Hepatocyte (in vitro differentiated cells): ENCODE results near the gene MAGI2. TPM values are rescaled to one million over a fixed set of nuclear protein-coding genes. Genes with fewer than 3 reads are reported as not detected.

Experiments used
- DNase-seq: peaks from one replicate; pipeline ENCODE4 v3.0.0-alpha.2; 2016; ENCODE audit warnings: low spot score
- H2AFZ ChIP-seq: fragments of 200-600 bp; sonication (generic); 2 replicates; pipeline ENCODE4 v1.6.0; 2016; ENCODE audit warnings: antibody characterized with exemption, mild to moderate bottlenecking
- H3K27ac ChIP-seq: fragments of 200-600 bp; sonication (generic); 2 replicates; pipeline ENCODE4 v1.5.1; 2016; ENCODE audit warnings: mild to moderate bottlenecking
- H3K27me3 ChIP-seq: fragments of 200-600 bp; sonication (generic); 2 replicates; pipeline ENCODE4 v1.6.1; 2016
- H3K36me3 ChIP-seq: fragments of 200-600 bp; sonication (generic); replicated peaks from 2 replicates; pipeline ENCODE4 v1.5.1; 2016; ENCODE audit warnings: low read depth; ENCODE audit not compliant: insufficient read depth
- H3K4me1 ChIP-seq: fragments of 200-600 bp; sonication (generic); 2 replicates; pipeline ENCODE4 v1.5.1; 2016; ENCODE audit warnings: mild to moderate bottlenecking, moderate library complexity; ENCODE audit not compliant: insufficient read depth
- H3K4me2 ChIP-seq: fragments of 200-600 bp; sonication (generic); 2 replicates; pipeline ENCODE4 v1.6.0; 2016
- H3K4me3 ChIP-seq: fragments of 200-600 bp; sonication (generic); 2 replicates; pipeline ENCODE4 v1.5.1; 2016; ENCODE audit warnings: mild to moderate bottlenecking
- H3K79me2 ChIP-seq: fragments of 200-600 bp; sonication (generic); 2 replicates; pipeline ENCODE4 v1.6.0; 2017; ENCODE audit warnings: mild to moderate bottlenecking
- H3K9me2 ChIP-seq: fragments of 200-600 bp; sonication (generic); replicated peaks from 2 replicates; pipeline ENCODE4 v1.6.0; 2017; ENCODE audit warnings: mild to moderate bottlenecking; ENCODE audit not compliant: insufficient read depth
- H3K9me3 ChIP-seq: fragments of 200-600 bp; sonication (generic); 2 replicates; pipeline ENCODE4 v1.5.1; 2016; ENCODE audit warnings: low read depth, mild to moderate bottlenecking
- H4K20me1 ChIP-seq: fragments of 200-600 bp; sonication (generic); 2 replicates; pipeline ENCODE4 v1.6.0; 2016; ENCODE audit warnings: mild to moderate bottlenecking; ENCODE audit not compliant: insufficient read depth, poor library complexity, severe bottlenecking
- CTCF ChIP-seq: fragments of 200-600 bp; sonication (generic); IDR thresholded peaks from 2 replicates; pipeline ENCODE4 v1.5.1; 2016; ENCODE audit warnings: antibody characterized with exemption, mild to moderate bottlenecking; ENCODE audit not compliant: poor library complexity
- EZH2 ChIP-seq: fragments of 200-600 bp; sonication (generic); IDR thresholded peaks from 2 replicates; pipeline ENCODE4 v1.6.1; 2016; ENCODE audit warnings: antibody characterized with exemption, mild to moderate bottlenecking, borderline replicate concordance
- EZH2phosphoT487 ChIP-seq: fragments of 200-600 bp; sonication (generic); IDR thresholded peaks from one replicate; pipeline ENCODE4 v1.6.1; 2018; ENCODE audit warnings: antibody characterized with exemption, mild to moderate bottlenecking, low read depth, moderate library complexity; ENCODE audit not compliant: unreplicated experiment, severe bottlenecking
- WGBS: methylation state at CpG from one replicate; pipeline ENCODE4 v1.1.6; 2016; ENCODE audit warnings: low lambda C conversion rate; ENCODE audit errors: missing lambda C conversion rate; 5-methylcytosine and 5-hydroxymethylcytosine counted together
- polyA plus RNA-seq: library from polyadenylated mRNA; unstranded; fragments of >200 nt; fragmentation: Nextera tagmentation; extraction: Ambion mirVana; gene quantifications from 2 replicates; pipeline ENCODE4 v1.2.1, GENCODE V29; 2016
- total RNA-seq: library from RNA; depleted of rRNA; stranded (reverse); fragments of >200 nt; gene quantifications from 2 replicates; pipeline ENCODE4 v1.2.3, GENCODE V29; 2014

MAGI2 gene
- total and polyA plus RNA-seq, 2 experiments from 2014 or later = 3.1 to 6.7 TPM

- H3K4me2 ChIP-seq = no peak overlapping the region
- no peaks in the 10 kb centered on the region for H3K79me2 ChIP-seq
- no peaks in the 10 kb centered on the region for H3K9me2 ChIP-seq
- H4K20me1 ChIP-seq = no peaks in the 10 kb centered on the region
- WGBS = 93% methylated on average over 1 of the region's 1 CpG
- H3K27me3 ChIP-seq = no peaks in the 10 kb centered on the region
- no peak overlapping the region for H3K4me3 ChIP-seq
- no peaks in the 10 kb centered on the region for H3K4me1 ChIP-seq
- no peaks in the 10 kb centered on the region for H3K9me3 ChIP-seq
- no peak overlapping the region for H3K27ac ChIP-seq
- no peak overlapping the region for H2AFZ ChIP-seq
- TF ChIP-seq EZH2 = no peak
- no peak for TF ChIP-seq EZH2phosphoT487
- no peak for TF ChIP-seq CTCF
- no peak for DNase-seq
- no peaks in the 10 kb centered on the region for H3K36me3 ChIP-seq
Observed at GRCh38 chr7:78955329-78955728, 498.1 kb downstream of the MAGI2 start.

GRCh38 chr7:78953726-78954363, 499.6 kb downstream of the MAGI2 start:
- Histone ChIP-seq H3K4me3 (no peak overlapping the region), H3K9me2 (no peaks in the 10 kb centered on the region), H2AFZ (no peak overlapping the region), H3K79me2 (no peaks in the 10 kb centered on the region), H3K4me2 (no peak overlapping the region), H3K36me3 (no peaks in the 10 kb centered on the region), H4K20me1 (no peaks in the 10 kb centered on the region), H3K27me3 (no peaks in the 10 kb centered on the region), H3K27ac (no peak overlapping the region), H3K4me1 (no peaks in the 10 kb centered on the region), H3K9me3 (no peaks in the 10 kb centered on the region)
- TF ChIP-seq EZH2 (no peak), CTCF (no peak), EZH2phosphoT487 (no peak)
- WGBS = 82% methylated on average over 5 of the region's 5 CpGs
- no peak for DNase-seq

GRCh38 chr7:78953090-78953489, 500.4 kb downstream of the MAGI2 start:
- Histone ChIP-seq H2AFZ (no peak overlapping the region), H3K36me3 (no peaks in the 10 kb centered on the region), H3K27me3 (no peaks in the 10 kb centered on the region), H3K9me2 (no peaks in the 10 kb centered on the region), H3K9me3 (no peaks in the 10 kb centered on the region), H3K27ac (no peak overlapping the region), H3K4me1 (no peaks in the 10 kb centered on the region), H4K20me1 (no peaks in the 10 kb centered on the region), H3K4me3 (no peak overlapping the region), H3K4me2 (no peak overlapping the region), H3K79me2 (no peaks in the 10 kb centered on the region)
- 64% methylated on average over 1 of the region's 1 CpG for WGBS
- TF ChIP-seq CTCF (no peak), EZH2phosphoT487 (no peak), EZH2 (no peak)
- DNase-seq = no peak
